ENCODE data around the gene ZMIZ1. TPM values are rescaled to one million over a fixed set of nuclear protein-coding genes. Genes with fewer than 3 reads are reported as not detected.

The ZMIZ1 gene
- total RNA-seq, 1 experiment from 2014 or later: 20.4 TPM

- Histone ChIP-seq H3K27me3 (ENCODE audit: control insufficient read depth, insufficient read depth, low read length) (no peaks in the 10 kb centered on the region), H3K36me3 (replicated peaks; ENCODE audit: control insufficient read depth, insufficient read depth, low read length) (no peaks in the 10 kb centered on the region), H3K4me3 (ENCODE audit: insufficient read depth, low read depth, low read length) (no peak overlapping the region)
- peak; percentile 95 for DNase-seq
Measured at GRCh38 chr10:79195091-79195923, 126.5 kb downstream of the ZMIZ1 start.

- Histone ChIP-seq H3K4me3 (ENCODE audit: insufficient read depth, low read depth, low read length) (no peak overlapping the region), H3K36me3 (replicated peaks; ENCODE audit: control insufficient read depth, insufficient read depth, low read length) (peaks cover 1% of the 10 kb centered on the region; the same call in 1 of the 2 replicates), H3K27me3 (ENCODE audit: control insufficient read depth, insufficient read depth, low read length) (no peaks in the 10 kb centered on the region)
- DNase-seq: peak; percentile 95
Measured at GRCh38 chr10:79196470-79197461, 128.0 kb downstream of the ZMIZ1 start.

- H3K4me3 ChIP-seq (ENCODE audit: insufficient read depth, low read depth, low read length): no peak overlapping the region
- DNase-seq: no peak
- peaks cover 2% of the 10 kb centered on the region; the same call in 1 of the 2 replicates for H3K36me3 ChIP-seq (replicated peaks; ENCODE audit: control insufficient read depth, insufficient read depth, low read length)
- no peaks in the 10 kb centered on the region for H3K27me3 ChIP-seq (ENCODE audit: control insufficient read depth, insufficient read depth, low read length)
Measured at GRCh38 chr10:79197558-79197957, 128.8 kb downstream of the ZMIZ1 start.

- no peaks in the 10 kb centered on the region for H3K27me3 ChIP-seq (ENCODE audit: control insufficient read depth, insufficient read depth, low read length)
- H3K4me3 ChIP-seq (ENCODE audit: insufficient read depth, low read depth, low read length): no peak overlapping the region
- H3K36me3 ChIP-seq (replicated peaks; ENCODE audit: control insufficient read depth, insufficient read depth, low read length): peaks cover 6% of the 10 kb centered on the region
- no peak for DNase-seq
Measured at GRCh38 chr10:79200346-79200745, 131.6 kb downstream of the ZMIZ1 start.

- H3K36me3 ChIP-seq (replicated peaks; ENCODE audit: control insufficient read depth, insufficient read depth, low read length): peaks cover 6% of the 10 kb centered on the region
- no peak for DNase-seq
- no peaks in the 10 kb centered on the region for H3K27me3 ChIP-seq (ENCODE audit: control insufficient read depth, insufficient read depth, low read length)
- H3K4me3 ChIP-seq (ENCODE audit: insufficient read depth, low read depth, low read length): no peak overlapping the region
Measured at GRCh38 chr10:79201706-79202105, 132.9 kb downstream of the ZMIZ1 start.

GRCh38 chr10:79202188-79203013 is 133.6 kb downstream of the ZMIZ1 start:
- no peak overlapping the region for H3K4me3 ChIP-seq (ENCODE audit: insufficient read depth, low read depth, low read length)
- peak; percentile 88 for DNase-seq
- peaks cover 6% of the 10 kb centered on the region for H3K36me3 ChIP-seq (replicated peaks; ENCODE audit: control insufficient read depth, insufficient read depth, low read length)
- no peaks in the 10 kb centered on the region for H3K27me3 ChIP-seq (ENCODE audit: control insufficient read depth, insufficient read depth, low read length)

- H3K27me3 ChIP-seq (ENCODE audit: control insufficient read depth, insufficient read depth, low read length): no peaks in the 10 kb centered on the region
- no peak for DNase-seq
Measured at GRCh38 chr10:79203014-79203644, 134.4 kb downstream of the ZMIZ1 start.

GRCh38 chr10:79203833-79204232 is 135.1 kb downstream of the ZMIZ1 start:
- DNase-seq: no peak
- Histone ChIP-seq H3K36me3 (replicated peaks; ENCODE audit: control insufficient read depth, insufficient read depth, low read length) (peaks cover 8% of the 10 kb centered on the region), H3K27me3 (ENCODE audit: control insufficient read depth, insufficient read depth, low read length) (no peaks in the 10 kb centered on the region), H3K4me3 (ENCODE audit: insufficient read depth, low read depth, low read length) (no peak overlapping the region)

More at GRCh38 chr10:79203014-79203644, 134.4 kb downstream of the ZMIZ1 start:
- Histone ChIP-seq H3K36me3 (replicated peaks; ENCODE audit: control insufficient read depth, insufficient read depth, low read length) (peaks cover 6% of the 10 kb centered on the region), H3K4me3 (ENCODE audit: insufficient read depth, low read depth, low read length) (no peak overlapping the region)

GRCh38 chr10:79206300-79207095 is 137.7 kb downstream of the ZMIZ1 start:
- Histone ChIP-seq H3K4me3 (ENCODE audit: insufficient read depth, low read depth, low read length) (no peak overlapping the region), H3K36me3 (replicated peaks; ENCODE audit: control insufficient read depth, insufficient read depth, low read length) (peaks cover 8% of the 10 kb centered on the region), H3K27me3 (ENCODE audit: control insufficient read depth, insufficient read depth, low read length) (no peaks in the 10 kb centered on the region)
- DNase-seq: no peak

- H3K27me3 ChIP-seq (ENCODE audit: control insufficient read depth, insufficient read depth, low read length): no peaks in the 10 kb centered on the region
- no peak for DNase-seq
Measured at GRCh38 chr10:79207096-79207357, 138.3 kb downstream of the ZMIZ1 start.

GRCh38 chr10:79207726-79208125 is 139.0 kb downstream of the ZMIZ1 start:
- DNase-seq: no peak
- no peaks in the 10 kb centered on the region for H3K27me3 ChIP-seq (ENCODE audit: control insufficient read depth, insufficient read depth, low read length)
- peaks cover 6% of the 10 kb centered on the region for H3K36me3 ChIP-seq (replicated peaks; ENCODE audit: control insufficient read depth, insufficient read depth, low read length)
- H3K4me3 ChIP-seq (ENCODE audit: insufficient read depth, low read depth, low read length): no peak overlapping the region

More at GRCh38 chr10:79207096-79207357, 138.3 kb downstream of the ZMIZ1 start:
- Histone ChIP-seq H3K4me3 (ENCODE audit: insufficient read depth, low read depth, low read length) (no peak overlapping the region), H3K36me3 (replicated peaks; ENCODE audit: control insufficient read depth, insufficient read depth, low read length) (peaks cover 6% of the 10 kb centered on the region)

GRCh38 chr10:79208251-79208983 is 139.7 kb downstream of the ZMIZ1 start:
- H3K36me3 ChIP-seq (replicated peaks; ENCODE audit: control insufficient read depth, insufficient read depth, low read length): peaks cover 4% of the 10 kb centered on the region; the same call in 1 of the 2 replicates
- no peak overlapping the region for H3K4me3 ChIP-seq (ENCODE audit: insufficient read depth, low read depth, low read length)
- no peak for DNase-seq
- no peaks in the 10 kb centered on the region for H3K27me3 ChIP-seq (ENCODE audit: control insufficient read depth, insufficient read depth, low read length)

- DNase-seq: no peak
- Histone ChIP-seq H3K4me3 (ENCODE audit: insufficient read depth, low read depth, low read length) (no peak overlapping the region), H3K36me3 (replicated peaks; ENCODE audit: control insufficient read depth, insufficient read depth, low read length) (peaks cover 1% of the 10 kb centered on the region; the same call in 1 of the 2 replicates)
Measured at GRCh38 chr10:79209340-79209739, 140.6 kb downstream of the ZMIZ1 start.

More at GRCh38 chr10:79209340-79209739, 140.6 kb downstream of the ZMIZ1 start:
- H3K27me3 ChIP-seq (ENCODE audit: control insufficient read depth, insufficient read depth, low read length): no peaks in the 10 kb centered on the region

All from H7 (cell line).